Type B pancreatic cell (in vitro differentiated cells): ENCODE results near the gene TRIP10. TPM values are rescaled to one million over a fixed set of nuclear protein-coding genes. Genes with fewer than 3 reads are reported as not detected.
"Not testable (repeated sequence)": the region's sequence is repeated elsewhere in the genome, so short reads cannot be mapped to it uniquely, and the experiment has no call there.

Source experiments
- DNase-seq: peaks from one replicate; pipeline ENCODE4 v3.0.0; 2021; ENCODE audit warnings: mixed read lengths; ENCODE audit not compliant: unreplicated experiment; ENCODE audit errors: extremely low spot score
- H3K27ac Mint-ChIP-seq: 2 replicates; pipeline ENCODE4 v1.8.0; 2021; ENCODE audit warnings: mild to moderate bottlenecking, mixed read lengths
- H3K27me3 Mint-ChIP-seq: 2 replicates; pipeline ENCODE4 v1.8.0; 2021; ENCODE audit warnings: mixed read lengths
- H3K36me3 Mint-ChIP-seq: 2 replicates; pipeline ENCODE4 v1.8.0; 2021; ENCODE audit warnings: mixed read lengths
- H3K4me1 Mint-ChIP-seq: one replicate; pipeline ENCODE4 v1.8.0; 2021; ENCODE audit warnings: mixed read lengths; ENCODE audit not compliant: unreplicated experiment
- H3K4me3 Mint-ChIP-seq: 2 replicates; pipeline ENCODE4 v1.8.0; 2021; ENCODE audit warnings: mild to moderate bottlenecking, mixed read lengths
- H3K9me3 Mint-ChIP-seq: 2 replicates; pipeline ENCODE4 v1.8.0; 2021; ENCODE audit warnings: mixed read lengths
- CTCF ChIP-seq: fragments of 200-600 bp; sonication (generic); conservative IDR thresholded peaks from 2 replicates; pipeline ENCODE4 v1.5.0; 2021; ENCODE audit warnings: antibody characterized with exemption, mild to moderate bottlenecking
- microRNA-seq: library from miRNA; unstranded; fragments of <30 nt; microRNA quantifications from one replicate; pipeline ENCODE4, GENCODE V29; 2020
- total RNA-seq: library from RNA; stranded (reverse); gene quantifications from 2 replicates; pipeline ENCODE4 v1.2.1, GENCODE V29; 2021; ENCODE audit warnings: low replicate concordance

The TRIP10 gene
- total RNA-seq, 1 donor from 2014 or later, result 35.1 TPM

DNA sequence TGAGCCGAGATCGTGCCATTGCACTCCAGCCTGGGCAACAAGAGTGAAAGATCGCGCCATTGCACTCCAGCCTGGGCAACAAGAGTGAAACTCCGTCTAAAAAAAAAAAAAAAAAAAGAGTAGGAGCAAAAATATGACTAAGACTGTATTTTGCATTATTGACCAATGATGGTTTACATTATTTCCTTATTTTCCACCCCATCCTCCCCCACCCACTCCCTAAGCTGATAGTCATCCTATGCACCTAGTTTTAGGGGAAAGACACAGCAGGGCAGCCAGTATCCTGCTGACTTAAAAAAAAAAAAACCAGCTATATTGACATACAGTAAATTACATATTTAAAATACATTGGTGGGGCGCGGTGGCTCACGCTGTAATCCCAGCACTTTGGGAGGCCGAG is 58.2 kb downstream of the TRIP10 start:
- Mint-ChIP-seq H3K36me3 (no peaks in the 10 kb centered on the region), H3K4me3 (no peak overlapping the region), H3K9me3 (peaks cover 8% of the 10 kb centered on the region), H3K4me1 (no peaks in the 10 kb centered on the region), H3K27ac (no peak overlapping the region), H3K27me3 (peaks cover 11% of the 10 kb centered on the region)
- DNase-seq, result no peak
- TF ChIP-seq CTCF, result no peak

- H3K27ac Mint-ChIP-seq, H3K9me3 Mint-ChIP-seq, DNase-seq, H3K4me1 Mint-ChIP-seq, H3K36me3 Mint-ChIP-seq, H3K4me3 Mint-ChIP-seq: not testable (repeated sequence)
- H3K27me3 Mint-ChIP-seq, result peaks cover 11% of the 10 kb centered on the region
Observed at GRCh38 chr19:6800160-6800790, 60.8 kb downstream of the TRIP10 start.

DNA sequence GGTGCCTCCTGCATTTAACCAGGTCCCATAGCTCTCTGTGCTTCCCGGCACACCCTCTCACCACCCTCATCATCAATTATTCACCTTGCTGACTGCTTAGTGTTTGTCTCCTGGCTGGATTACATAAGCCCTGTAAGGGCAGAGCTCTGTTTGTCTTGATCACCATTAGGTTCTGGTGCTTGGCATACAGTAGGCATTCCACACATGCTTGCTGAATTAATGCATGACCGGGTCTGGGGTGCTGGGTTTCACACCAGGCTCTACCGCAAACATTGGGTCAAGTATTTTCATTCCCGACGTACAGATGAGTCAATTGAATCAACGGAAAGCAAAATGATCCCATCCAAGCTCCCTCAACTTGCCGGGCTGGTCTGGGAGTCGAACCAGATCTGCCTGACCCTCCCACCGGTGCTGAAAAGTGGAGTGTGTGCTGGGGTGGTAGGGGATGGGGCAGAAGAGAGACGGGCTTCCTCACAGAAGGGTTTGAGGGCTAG is 61.6 kb downstream of the TRIP10 start:
- Mint-ChIP-seq H3K9me3 (peaks cover 8% of the 10 kb centered on the region), H3K4me1 (no peaks in the 10 kb centered on the region), H3K36me3 (no peaks in the 10 kb centered on the region), H3K27me3 (peaks cover 11% of the 10 kb centered on the region), H3K27ac (no peak overlapping the region), H3K4me3 (no peak overlapping the region)
- no peak for DNase-seq
- no peak for TF ChIP-seq CTCF

Small RNAs within 50 kb of the gene (microRNA-seq; reads per million reads assigned to microRNA genes)
- not detected for gene MIR6791

Other genes with a start within 250 kb of the TRIP10 start
- gene TUBB4A, start 237.4 kb upstream of the TRIP10 start, total RNA-seq, result 6.8 and 10.9 TPM in 2 replicates
- 1.3 and 3.4 TPM in 2 replicates for gene TNFSF9, start 208.7 kb upstream of the TRIP10 start, total RNA-seq
- gene CD70, start 148.5 kb upstream of the TRIP10 start, total RNA-seq, result 0.74 and 1.0 TPM in 2 replicates
- gene TNFSF14, start 69.5 kb upstream of the TRIP10 start, total RNA-seq, result not detected in 2 replicates
- 8.2 and 14.2 TPM in 2 replicates for gene C3, start 19.0 kb upstream of the TRIP10 start, total RNA-seq
- 55.4 and 56.1 TPM in 2 replicates for gene GPR108, start 2.1 kb upstream of the TRIP10 start, total RNA-seq
- gene SH2D3A, start 27.8 kb downstream of the TRIP10 start, total RNA-seq, result 17.4 and 47.5 TPM in 2 replicates
- gene VAV1, start 33.0 kb downstream of the TRIP10 start, total RNA-seq, result not detected in 2 replicates
- not detected in 2 replicates for gene ADGRE1, start 147.9 kb downstream of the TRIP10 start, total RNA-seq